ENCODE measurements around the gene MYO3B. TPM values are rescaled to one million over a fixed set of nuclear protein-coding genes. Genes with fewer than 3 reads are reported as not detected.

MYO3B gene
- total RNA-seq, 2 donors from 2014 or later = 0.09 to 0.74 TPM

- H3K27ac ChIP-seq = no peak overlapping the region
- peaks cover 4% of the 10 kb centered on the region for H3K4me1 ChIP-seq (replicated peaks)
- intact Hi-C loops (cut with DNase I) = no loop called here
- no peak overlapping the region for H3K4me3 ChIP-seq
- TF ChIP-seq CTCF (IDR thresholded peaks at IDR 0.05) = no peak
- TF ChIP-seq POLR2A (IDR thresholded peaks at IDR 0.05) = no peak
- peak; percentile 53 for TF ChIP-seq POLR2AphosphoS5 (IDR thresholded peaks at IDR 0.05)
- peak; percentile 36 for DNase-seq (ENCODE audit: low spot score)
- no peaks in the 10 kb centered on the region for H3K36me3 ChIP-seq
- no peaks in the 10 kb centered on the region for H3K9me3 ChIP-seq
- WGBS = 25% methylated on average over 5 of the region's 5 CpGs
- H3K27me3 ChIP-seq (replicated peaks; ENCODE audit: insufficient read depth) = peaks cover 6% of the 10 kb centered on the region
Observed at GRCh38 chr2:170375192-170375591, 197.2 kb downstream of the MYO3B start.

- Histone ChIP-seq H3K27me3 (replicated peaks; ENCODE audit: insufficient read depth) (peaks cover 6% of the 10 kb centered on the region), H3K36me3 (no peaks in the 10 kb centered on the region), H3K27ac (no peak overlapping the region), H3K4me3 (no peak overlapping the region), H3K9me3 (no peaks in the 10 kb centered on the region), H3K4me1 (replicated peaks) (peaks cover 4% of the 10 kb centered on the region)
- intact Hi-C loops (cut with DNase I) = no loop called here
- peak; percentile 76 for DNase-seq (ENCODE audit: low spot score)
- 9% methylated on average over 8 of the region's 8 CpGs for WGBS
- TF ChIP-seq CTCF (IDR thresholded peaks at IDR 0.05) = no peak
- no peak for TF ChIP-seq POLR2A (IDR thresholded peaks at IDR 0.05)
- TF ChIP-seq POLR2AphosphoS5 (IDR thresholded peaks at IDR 0.05) = peak; percentile 86
Observed at GRCh38 chr2:170377500-170378207, 199.7 kb downstream of the MYO3B start.

- intact Hi-C loops (cut with DNase I) = no loop called here
- no peaks in the 10 kb centered on the region for H3K27me3 ChIP-seq (replicated peaks; ENCODE audit: insufficient read depth)
- no peak overlapping the region for H3K27ac ChIP-seq
- H3K4me1 ChIP-seq (replicated peaks) = peaks cover 4% of the 10 kb centered on the region
- DNase-seq (ENCODE audit: low spot score) = no peak
- 69% methylated on average over 4 of the region's 4 CpGs for WGBS
- H3K36me3 ChIP-seq = no peaks in the 10 kb centered on the region
- H3K9me3 ChIP-seq = no peaks in the 10 kb centered on the region
- no peak for TF ChIP-seq POLR2A (IDR thresholded peaks at IDR 0.05)
- no peak for TF ChIP-seq POLR2AphosphoS5 (IDR thresholded peaks at IDR 0.05)
- TF ChIP-seq CTCF (IDR thresholded peaks at IDR 0.05) = no peak
- no peak overlapping the region for H3K4me3 ChIP-seq
Observed at GRCh38 chr2:170380267-170380666, 202.3 kb downstream of the MYO3B start.

- Histone ChIP-seq H3K27ac (no peak overlapping the region), H3K27me3 (replicated peaks; ENCODE audit: insufficient read depth) (no peaks in the 10 kb centered on the region), H3K36me3 (no peaks in the 10 kb centered on the region), H3K9me3 (no peaks in the 10 kb centered on the region), H3K4me3 (no peak overlapping the region), H3K4me1 (replicated peaks) (peaks cover 4% of the 10 kb centered on the region)
- TF ChIP-seq CTCF (IDR thresholded peaks at IDR 0.05) (no peak), POLR2A (IDR thresholded peaks at IDR 0.05) (no peak)
- intact Hi-C loops (cut with DNase I) = no loop called here
- DNase-seq (ENCODE audit: low spot score) = no peak
- WGBS = 95% methylated on average over 2 of the region's 2 CpGs
Observed at GRCh38 chr2:170381678-170382077, 203.7 kb downstream of the MYO3B start.

GRCh38 chr2:170386554-170386953, 208.6 kb downstream of the MYO3B start:
- Histone ChIP-seq H3K4me3 (no peak overlapping the region), H3K36me3 (no peaks in the 10 kb centered on the region), H3K27me3 (replicated peaks; ENCODE audit: insufficient read depth) (no peaks in the 10 kb centered on the region), H3K9me3 (no peaks in the 10 kb centered on the region), H3K4me1 (replicated peaks) (no peaks in the 10 kb centered on the region), H3K27ac (no peak overlapping the region)
- TF ChIP-seq CTCF (IDR thresholded peaks at IDR 0.05) (no peak), POLR2A (IDR thresholded peaks at IDR 0.05) (no peak), POLR2AphosphoS5 (IDR thresholded peaks at IDR 0.05) (no peak)
- DNase-seq (ENCODE audit: low spot score) = no peak
- 31% methylated on average over 3 of the region's 3 CpGs for WGBS
- intact Hi-C loops (cut with DNase I) = no loop called here

Data from prostate gland (tissue), 2 donors.